HepG2 (cell line): ENCODE data around the gene MFNG. TPM values are rescaled to one million over a fixed set of nuclear protein-coding genes. Genes with fewer than 3 reads are reported as not detected.

Experiments
- BHLHE40 ChIP-seq: IDR thresholded peaks from 2 replicates; pipeline ENCODE4 v1.6.1; 2011; ENCODE audit warnings: low read length, improper control_type of control experiment
- FOXK1 ChIP-seq: sonication (generic); formaldehyde crosslinking; IDR thresholded peaks from 2 replicates; pipeline ENCODE4 v1.4.0; 2020; ENCODE audit warnings: low read depth, missing genetic modification reagents, borderline replicate concordance
- GFI1 ChIP-seq: sonication (generic); formaldehyde crosslinking; IDR thresholded peaks from 2 replicates; pipeline ENCODE4 v1.5.0; 2020; ENCODE audit warnings: missing genetic modification reagents, mild to moderate bottlenecking, borderline replicate concordance
- HHEX ChIP-seq: IDR thresholded peaks from 2 replicates; pipeline ENCODE4 v1.6.1; 2016; ENCODE audit warnings: control low read depth
- MED8 ChIP-seq: sonication (generic); formaldehyde crosslinking; IDR thresholded peaks from 2 replicates; pipeline ENCODE4 v1.8.1; 2023; ENCODE audit warnings: mild to moderate bottlenecking, missing genetic modification reagents; ENCODE audit not compliant: insufficient replicate concordance
- RBFOX2 ChIP-seq: fragments of 200-400 bp; formaldehyde crosslinking; IDR thresholded peaks from 2 replicates; pipeline ENCODE4 v1.6.1; 2017; ENCODE audit warnings: low read depth, mild to moderate bottlenecking, low read length
- SRSF1 ChIP-seq: fragments of 200-400 bp; formaldehyde crosslinking; optimal IDR thresholded peaks from 2 replicates; pipeline ENCODE3; 2017; ENCODE audit warnings: mild to moderate bottlenecking, low read depth, low read length, moderate library complexity
- TEAD2 ChIP-seq: sonication (generic); formaldehyde crosslinking; IDR thresholded peaks from 2 replicates; pipeline ENCODE4 v1.9.0; 2021; ENCODE audit warnings: missing genetic modification reagents
- WIZ ChIP-seq: sonication (generic); formaldehyde crosslinking; IDR thresholded peaks from 2 replicates; pipeline ENCODE4 v1.5.1; 2020; ENCODE audit warnings: mild to moderate bottlenecking, missing genetic modification reagents
- ZBTB40 ChIP-seq, 2 experiments: fragments of 450-650 bp in 1 of 2; sonication (generic) in 1 of 2; formaldehyde crosslinking in 1 of 2; IDR thresholded peaks; 2 replicates each; pipeline versions ENCODE4 v1.6.1 to v1.8.0; 2016 to 2022; ENCODE audit warnings: antibody characterized with exemption in 1 of 2, mild to moderate bottlenecking in 1 of 2, missing genetic modification reagents in 1 of 2
- ZMYM3 ChIP-seq: sonication (generic); formaldehyde crosslinking; IDR thresholded peaks from 2 replicates; pipeline ENCODE4 v1.5.1; 2020; ENCODE audit warnings: mild to moderate bottlenecking, missing genetic modification reagents
- ZNF225 ChIP-seq: sonication (generic); formaldehyde crosslinking; IDR thresholded peaks from 2 replicates; pipeline ENCODE4 v1.4.0; 2020; ENCODE audit warnings: mild to moderate bottlenecking, missing genetic modification reagents
- ZNF451 ChIP-seq: sonication (generic); formaldehyde crosslinking; IDR thresholded peaks from 2 replicates; pipeline ENCODE4 v1.5.0; 2020; ENCODE audit warnings: mild to moderate bottlenecking, missing genetic modification reagents
- ZNF709 ChIP-seq: sonication (generic); formaldehyde crosslinking; IDR thresholded peaks from 2 replicates; pipeline ENCODE4 v1.5.0; 2020; ENCODE audit warnings: mild to moderate bottlenecking, missing genetic modification reagents
- ZNF891 ChIP-seq: sonication (generic); formaldehyde crosslinking; IDR thresholded peaks from 2 replicates; pipeline ENCODE4 v1.5.0; 2020; ENCODE audit warnings: mild to moderate bottlenecking, missing genetic modification reagents
- polyA plus RNA-seq, 8 experiments: library from polyadenylated mRNA; depleted of rRNA in 3 of 8; stranded (reverse) in 7 of 8; unstranded in 1 of 8; fragments of >200 nt; fragmentation: Illumina TruSeq in 4 of 8; extraction: Trizol in 4 of 8; gene quantifications; 2 replicates each; pipeline versions ENCODE4 v1.2.1 to v1.2.3, GENCODE V29; 2011 to 2016; ENCODE audit warnings: low read depth in 4 of 8, missing spikeins in 1 of 8, mixed read lengths in 1 of 8; ENCODE audit not compliant: insufficient read depth in 1 of 8
- total RNA-seq, 5 experiments: library from RNA; depleted of rRNA; stranded (reverse); fragments of >200 nt; fragmentation: Illumina TruSeq; extraction: Trizol; gene quantifications; 2 replicates each; pipeline ENCODE4 v1.2.3, GENCODE V29; 2016; ENCODE audit warnings: low read depth in 1 of 5

MFNG gene
- total and polyA plus RNA-seq, 2 of the 13 experiments (the other 11 are each of a cell fraction or from before 2014, with no cell fraction given) = 1.0 to 11.7 TPM

GRCh38 chr22:37518509-37519267 lies 32.5 kb upstream of the MFNG start (continued):
- TF ChIP-seq MED8 (CRISPR knock-in tag) = peak; percentile 84
- no peak for TF ChIP-seq SRSF1
- TF ChIP-seq TEAD2 (CRISPR knock-in tag) = no peak
- no peak for TF ChIP-seq ZBTB40 (IDR thresholded peaks at IDR 0.05)
- peak; percentile 61; the same call in 1 of the 2 replicates for TF ChIP-seq ZBTB40 (CRISPR knock-in tag; IDR thresholded peaks at IDR 0.05)
- no peak for TF ChIP-seq GFI1
- TF ChIP-seq FOXK1 (CRISPR knock-in tag) = peak; percentile 26; the same call in 1 of the 2 replicates
- TF ChIP-seq BHLHE40 = no peak
- TF ChIP-seq HHEX = no peak
- peak; percentile 79 for TF ChIP-seq RBFOX2
- TF ChIP-seq ZNF451 (CRISPR knock-in tag) = no peak
- no peak for TF ChIP-seq ZNF709
- no peak for TF ChIP-seq ZNF891 (CRISPR knock-in tag)
- TF ChIP-seq ZNF225 = peak; percentile 80
- 0 out of 2 replicates have a peak, but pooled peaks have one; percentile 11 for TF ChIP-seq ZMYM3
- TF ChIP-seq WIZ (CRISPR knock-in tag) = no peak
